Astrocyte (in vitro differentiated cells and primary cell): ENCODE measurements around the gene NXN.
"Not testable (repeated sequence)": the region's sequence is repeated elsewhere in the genome, so short reads cannot be mapped to it uniquely, and the experiment has no call there.

Experiments used
- CTCF ChIP-seq: IDR thresholded peaks from 2 replicates; pipeline ENCODE4 v1.5.1; 2011; ENCODE audit warnings: low read depth, mild to moderate bottlenecking, inconsistent platforms, low read length, moderate library complexity; ENCODE audit not compliant: insufficient read depth
- EZH2 ChIP-seq: IDR thresholded peaks from 2 replicates; pipeline ENCODE4 v1.6.1; 2012; ENCODE audit warnings: mild to moderate bottlenecking, low read length, inconsistent platforms; ENCODE audit not compliant: insufficient read depth

GRCh38 chr17:995324-995723 is 15.7 kb upstream of the NXN start:
- not testable (repeated sequence) for TF ChIP-seq EZH2, CTCF
